ENCODE data around the gene NDUFS6. TPM values are rescaled to one million over a fixed set of nuclear protein-coding genes. Genes with fewer than 3 reads are reported as not detected.

Gene NDUFS6
- total RNA-seq: 10 to 100 TPM; 20.8 to 31.7 TPM

DNA sequence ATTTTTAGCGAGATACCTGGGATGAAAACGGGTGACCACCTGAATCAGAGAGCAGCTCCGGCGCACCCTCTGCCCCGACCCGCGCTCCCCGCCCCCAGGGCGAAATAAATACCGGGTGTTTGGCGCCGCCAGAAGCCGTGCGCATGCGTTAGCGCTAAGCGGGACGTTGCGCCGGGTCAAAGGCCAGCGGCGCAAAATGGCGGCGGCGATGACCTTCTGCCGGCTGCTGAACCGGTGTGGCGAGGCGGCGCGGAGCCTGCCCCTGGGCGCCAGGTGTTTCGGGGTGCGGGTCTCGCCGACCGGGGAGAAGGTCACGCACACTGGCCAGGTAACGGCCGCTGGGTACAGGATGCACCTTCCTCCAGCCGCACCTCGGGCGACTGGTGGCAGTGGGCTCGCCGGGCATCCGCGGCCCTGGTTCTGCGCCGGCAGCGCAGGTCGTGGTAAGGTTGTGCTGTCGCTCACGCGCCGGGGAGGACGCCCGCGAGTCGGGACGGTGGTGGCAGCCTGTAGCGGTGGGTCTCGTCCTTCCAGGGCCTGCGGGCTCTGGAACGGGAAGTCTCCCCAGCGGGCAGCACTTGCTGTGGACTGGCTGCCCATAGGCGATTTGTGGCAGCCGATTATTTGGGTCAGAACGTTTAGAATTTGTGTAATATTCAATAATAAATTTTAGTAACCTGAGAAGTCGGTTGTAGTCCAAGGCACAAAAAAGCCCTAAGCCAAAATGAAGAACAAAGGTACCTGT lies at the start of gene NDUFS6:
Gene NDUFS6 (plus strand): TSS at position 186 of the 745 bp plus-strand sequence. CDS start 11 bp downstream, at position 197.
- POLR2A ChIA-PET: interaction anchor here (0.7 to 1.5 kb wide), 2 partner anchors 9 to 36 kb away, joined by 3 to 5 read pairs; no protein-coding TSS in a partner anchor
- H3K27me3 Mint-ChIP-seq: no peaks in the 10 kb centered on the region
- peak within 1 kb of the TSS; percentile 99 for H3K27ac Mint-ChIP-seq
- H3K9me3 Mint-ChIP-seq: no peaks in the 10 kb centered on the region
- peak; percentile 83 for DNase-seq
- CTCF ChIA-PET: interaction anchor here (1.0 to 2.0 kb wide), 2 partner anchors 9 to 38 kb away, joined by 3 to 7 read pairs; no protein-coding TSS in a partner anchor
- H3K36me3 Mint-ChIP-seq (ENCODE audit: low read depth): peaks cover 47% of the 10 kb centered on the region
- peaks cover 52% of the 10 kb centered on the region for H3K4me1 Mint-ChIP-seq
- peak within 1 kb of the TSS; percentile 100 for H3K4me3 Mint-ChIP-seq

DNA sequence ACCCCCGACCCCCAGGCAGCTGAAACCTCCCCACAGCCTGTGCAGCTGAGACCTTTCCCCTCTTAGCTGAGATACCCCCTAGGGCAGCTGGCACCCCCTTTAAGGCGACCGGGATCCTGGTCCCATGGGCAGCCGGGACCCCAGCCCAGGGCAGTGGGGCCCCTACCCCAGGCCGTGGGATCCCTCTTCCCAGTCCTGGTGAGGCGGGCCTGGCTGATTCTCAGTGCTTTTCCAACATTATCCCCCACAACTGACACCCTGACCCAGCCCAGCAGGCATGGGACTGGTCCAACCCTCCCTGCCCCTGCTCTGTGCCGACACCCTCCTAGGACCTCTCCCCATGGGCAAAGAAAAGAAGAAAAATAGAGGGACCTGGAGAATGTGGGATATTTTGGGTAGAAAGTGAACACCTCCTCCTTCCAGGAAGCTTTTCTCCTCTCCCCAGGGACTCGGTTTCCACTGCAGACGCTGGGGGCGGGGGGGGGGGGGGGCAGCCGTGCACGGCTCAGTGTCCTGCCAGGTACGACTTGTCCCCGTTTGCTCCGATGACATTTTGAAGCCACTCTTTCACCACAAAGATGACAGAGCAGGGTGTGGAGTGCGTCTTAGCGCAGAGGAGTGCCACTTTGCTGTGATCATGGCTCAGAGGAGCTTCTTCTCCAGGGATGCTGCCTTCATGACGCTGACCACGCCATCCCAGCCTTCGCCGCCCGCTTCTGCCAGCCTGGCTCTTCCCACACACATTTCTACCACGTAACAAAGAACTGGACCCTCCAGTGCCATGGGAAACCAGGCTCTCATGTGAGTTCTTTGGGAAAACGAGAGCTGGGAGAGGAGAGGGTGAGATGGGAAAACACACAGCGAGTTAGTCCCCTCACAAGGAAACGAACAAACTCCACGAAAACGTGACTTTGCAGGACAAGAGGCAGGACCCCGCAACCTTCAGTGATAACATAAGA lies 49.1 kb upstream of the NDUFS6 start:
- Mint-ChIP-seq H3K9me3 (no peaks in the 10 kb centered on the region), H3K27ac (no peak overlapping the region), H3K4me1 (no peaks in the 10 kb centered on the region), H3K4me3 (no peak overlapping the region), H3K27me3 (no peaks in the 10 kb centered on the region), H3K36me3 (ENCODE audit: low read depth) (no peaks in the 10 kb centered on the region)
- no peak for DNase-seq
- CTCF ChIA-PET: interaction anchor here (1.4 kb wide), 1 partner anchor 48 kb away, joined by 3 read pairs; no protein-coding TSS in a partner anchor
- POLR2A ChIA-PET: no interaction called here

DNA sequence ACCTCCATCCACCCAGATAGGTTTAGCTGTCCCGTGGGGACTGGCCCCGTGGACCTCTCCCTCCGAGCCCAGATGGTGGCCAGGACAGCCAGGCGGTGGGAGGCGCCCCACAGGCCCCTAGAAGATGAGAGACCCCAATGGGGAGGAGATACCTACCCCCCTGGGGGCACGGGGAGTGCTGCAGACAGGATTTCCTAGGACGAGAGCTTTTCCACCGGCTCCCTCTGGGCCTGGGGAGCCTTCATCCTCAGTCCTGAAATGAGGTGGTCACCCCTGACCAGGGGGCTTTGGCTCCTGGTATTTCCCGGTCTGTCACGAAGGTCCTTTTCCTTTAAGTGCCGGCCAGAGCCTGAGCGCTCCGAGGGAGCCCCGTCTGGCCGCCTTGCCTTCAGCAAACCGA lies 48.3 kb upstream of the NDUFS6 start:
- H3K9me3 Mint-ChIP-seq: no peaks in the 10 kb centered on the region
- H3K27ac Mint-ChIP-seq: no peak overlapping the region
- no peaks in the 10 kb centered on the region for H3K36me3 Mint-ChIP-seq (ENCODE audit: low read depth)
- ChIA-PET CTCF (interaction anchor here (1.4 kb wide), 1 partner anchor 48 kb away, joined by 3 read pairs; no protein-coding TSS in a partner anchor), POLR2A (no interaction called here)
- no peak for DNase-seq
- H3K4me1 Mint-ChIP-seq: no peaks in the 10 kb centered on the region
- H3K4me3 Mint-ChIP-seq: no peak overlapping the region
- no peaks in the 10 kb centered on the region for H3K27me3 Mint-ChIP-seq

DNA sequence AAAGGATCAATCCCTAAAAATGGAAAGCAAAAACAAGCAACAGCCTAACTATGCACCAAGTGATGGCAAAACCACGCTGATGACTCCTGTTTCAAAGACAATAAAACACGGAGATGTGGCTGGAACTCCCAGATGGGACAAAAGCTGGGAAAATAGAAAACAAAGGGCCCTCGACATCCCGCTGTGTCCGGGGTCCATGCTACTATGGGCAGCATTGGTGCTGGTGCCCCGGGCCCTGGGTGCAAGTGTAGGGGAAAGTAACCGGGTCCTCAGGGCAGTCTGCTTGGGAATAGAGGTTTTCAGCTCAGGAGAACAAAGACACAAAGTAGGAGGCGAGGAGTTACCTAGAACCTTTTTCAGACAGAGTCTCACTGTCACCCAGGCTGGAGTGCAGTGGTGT lies 47.7 kb upstream of the NDUFS6 start:
- Mint-ChIP-seq H3K36me3 (ENCODE audit: low read depth) (no peaks in the 10 kb centered on the region), H3K4me3 (no peak overlapping the region), H3K27me3 (peaks cover under 1% of the 10 kb centered on the region), H3K27ac (no peak overlapping the region), H3K9me3 (peaks cover 5% of the 10 kb centered on the region), H3K4me1 (no peaks in the 10 kb centered on the region)
- POLR2A ChIA-PET: no interaction called here
- DNase-seq: no peak
- CTCF ChIA-PET: no interaction called here

DNA sequence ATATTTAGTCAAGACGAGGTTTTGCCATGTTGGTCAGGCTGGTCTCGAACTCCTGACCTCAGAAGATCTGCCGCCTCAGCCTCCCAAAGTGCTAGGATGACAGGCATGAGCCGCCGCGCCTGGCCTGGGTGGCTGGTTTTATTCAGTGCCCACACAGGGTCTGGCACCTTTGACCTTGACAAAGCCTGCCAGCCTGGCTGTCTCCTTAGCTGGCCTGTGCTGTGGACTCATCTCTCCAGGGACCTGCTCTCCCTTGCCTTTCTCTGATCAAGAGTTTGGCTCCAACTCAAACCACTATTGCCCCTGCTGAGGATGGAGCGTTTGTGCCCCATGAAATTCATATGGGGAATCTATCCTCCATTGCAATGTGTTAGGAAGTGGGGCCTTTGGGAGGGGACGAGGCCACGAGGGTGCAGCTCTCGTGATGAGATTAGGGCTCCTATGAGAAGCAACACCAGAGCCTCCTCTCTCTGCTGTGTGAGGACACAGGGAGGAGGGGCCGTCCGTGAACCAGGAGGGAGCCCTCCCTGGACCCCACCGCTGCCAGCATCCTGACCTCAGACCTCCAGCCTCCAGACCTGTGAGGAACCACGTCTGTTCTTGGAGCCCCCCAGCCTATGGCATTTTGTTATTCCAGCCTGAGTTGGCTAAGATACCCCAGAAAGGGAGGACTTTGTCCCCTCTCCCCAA lies 46.5 kb upstream of the NDUFS6 start:
- DNase-seq: no peak
- H3K9me3 Mint-ChIP-seq: peaks cover 7% of the 10 kb centered on the region
- ChIA-PET POLR2A (no interaction called here), CTCF (no interaction called here)
- no peaks in the 10 kb centered on the region for H3K36me3 Mint-ChIP-seq (ENCODE audit: low read depth)
- no peak overlapping the region for H3K27ac Mint-ChIP-seq
- peaks cover 3% of the 10 kb centered on the region for H3K27me3 Mint-ChIP-seq
- no peak overlapping the region for H3K4me3 Mint-ChIP-seq
- H3K4me1 Mint-ChIP-seq: no peaks in the 10 kb centered on the region

DNA sequence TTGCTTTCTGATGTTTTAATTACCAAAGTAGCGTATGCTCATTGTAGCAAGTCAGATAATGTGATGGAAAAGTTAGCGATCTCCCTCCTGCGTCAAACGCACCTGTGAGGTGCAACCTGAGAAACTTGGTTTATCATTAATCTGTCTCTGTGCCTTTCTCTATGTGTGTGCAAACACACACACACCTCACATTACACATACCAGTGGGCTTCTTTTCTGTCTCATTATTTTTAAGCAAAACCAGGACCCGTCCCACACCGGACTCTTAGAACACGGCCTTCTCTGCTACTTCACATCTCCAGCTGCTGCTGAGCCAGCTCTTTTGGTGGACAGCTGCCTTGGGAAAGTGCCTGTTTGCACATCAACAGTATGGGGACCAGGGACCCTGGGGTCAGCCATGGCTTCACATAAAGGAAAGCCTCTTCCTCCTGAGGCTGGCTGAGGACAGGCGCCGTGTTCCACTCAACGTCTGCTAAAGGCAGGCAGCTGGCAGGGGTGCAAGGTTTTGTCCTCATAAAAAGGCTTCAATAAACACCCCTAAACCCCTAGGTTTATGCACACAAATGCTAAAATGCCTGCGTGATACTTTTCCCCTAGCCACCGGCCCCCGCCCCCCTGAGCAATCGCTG lies 45.8 kb upstream of the NDUFS6 start:
- DNase-seq: no peak
- CTCF ChIA-PET: no interaction called here
- no peaks in the 10 kb centered on the region for H3K4me1 Mint-ChIP-seq
- peaks cover 7% of the 10 kb centered on the region for H3K9me3 Mint-ChIP-seq
- H3K27me3 Mint-ChIP-seq: peaks cover 3% of the 10 kb centered on the region
- no peaks in the 10 kb centered on the region for H3K36me3 Mint-ChIP-seq (ENCODE audit: low read depth)
- H3K4me3 Mint-ChIP-seq: no peak overlapping the region
- POLR2A ChIA-PET: no interaction called here
- no peak overlapping the region for H3K27ac Mint-ChIP-seq

DNA sequence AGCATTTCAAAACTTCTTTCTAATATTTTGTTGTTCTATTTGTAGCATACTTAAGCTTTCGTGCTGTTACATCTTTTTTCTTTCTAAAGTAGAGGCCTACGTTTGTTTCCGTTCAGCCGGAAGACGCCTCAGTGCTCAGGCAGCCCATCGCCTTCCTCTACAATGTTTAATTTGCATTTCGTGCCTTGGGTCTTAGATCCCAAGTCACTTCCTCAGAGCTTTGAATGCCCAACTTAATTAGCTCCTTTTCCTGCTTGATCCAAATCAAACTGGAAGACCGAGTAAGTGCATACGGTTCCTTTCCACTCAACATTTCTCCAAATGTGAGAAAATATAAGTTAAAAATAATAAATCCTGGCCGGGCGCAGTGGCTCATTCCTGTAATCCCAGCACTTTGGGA lies 44.7 kb upstream of the NDUFS6 start:
- H3K4me1 Mint-ChIP-seq: no peaks in the 10 kb centered on the region

DNA sequence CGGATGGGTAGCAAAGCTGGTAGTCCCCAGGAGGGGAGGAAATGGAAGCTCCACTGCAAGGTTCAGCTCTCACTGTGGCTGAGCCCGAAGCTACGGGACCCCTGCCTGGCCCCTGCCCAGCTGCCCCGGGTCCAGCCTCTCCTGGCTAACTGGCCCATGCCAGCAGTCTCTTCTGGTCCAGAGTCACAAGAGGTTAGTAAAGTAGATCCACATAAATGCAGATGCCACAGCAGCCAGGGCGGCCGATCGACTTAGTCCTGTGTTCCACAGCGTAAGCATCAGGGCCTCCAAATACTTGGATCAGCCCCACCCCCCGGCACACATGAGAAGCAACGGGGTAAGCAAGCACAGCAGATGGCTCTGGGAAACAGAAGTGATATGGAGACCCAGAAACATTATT lies 43.7 kb upstream of the NDUFS6 start:
- ChIA-PET CTCF (interaction anchor here (0.7 kb wide), 1 partner anchor 19 kb away, joined by 3 read pairs; no protein-coding TSS in a partner anchor), POLR2A (no interaction called here)
- Mint-ChIP-seq H3K27me3 (peaks cover 3% of the 10 kb centered on the region), H3K4me1 (no peaks in the 10 kb centered on the region), H3K9me3 (peaks cover 7% of the 10 kb centered on the region), H3K27ac (no peak overlapping the region), H3K4me3 (no peak overlapping the region), H3K36me3 (ENCODE audit: low read depth) (no peaks in the 10 kb centered on the region)
- DNase-seq: no peak

More for the DNA sequence above, 44.7 kb upstream of the NDUFS6 start:
- Mint-ChIP-seq H3K27ac (no peak overlapping the region), H3K27me3 (peaks cover 3% of the 10 kb centered on the region), H3K9me3 (peaks cover 7% of the 10 kb centered on the region), H3K4me3 (no peak overlapping the region), H3K36me3 (ENCODE audit: low read depth) (no peaks in the 10 kb centered on the region)
- CTCF ChIA-PET: no interaction called here
- POLR2A ChIA-PET: no interaction called here
- DNase-seq: no peak

DNA sequence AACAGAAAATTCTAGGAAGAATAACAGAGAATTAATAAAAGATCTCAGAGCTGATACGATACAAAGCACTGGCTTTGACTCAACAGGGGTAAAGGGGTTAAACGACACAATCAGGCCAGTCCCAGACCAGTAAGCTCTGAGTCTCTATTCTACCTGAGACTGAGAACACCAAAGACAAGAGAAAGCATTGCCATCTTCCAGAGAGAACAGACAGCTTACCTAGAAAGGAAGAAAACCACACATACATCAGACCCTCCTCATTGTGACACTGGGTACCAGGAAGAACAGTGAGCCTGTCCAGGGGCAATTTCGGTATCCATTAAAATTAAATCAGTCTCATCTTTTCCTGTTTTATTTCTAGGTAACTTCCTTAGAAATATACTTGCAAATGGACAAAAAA lies 42.6 kb upstream of the NDUFS6 start:
- no peaks in the 10 kb centered on the region for H3K4me1 Mint-ChIP-seq
- ChIA-PET CTCF (no interaction called here), POLR2A (no interaction called here)
- peaks cover 4% of the 10 kb centered on the region for H3K27me3 Mint-ChIP-seq
- no peaks in the 10 kb centered on the region for H3K36me3 Mint-ChIP-seq (ENCODE audit: low read depth)
- peaks cover 7% of the 10 kb centered on the region for H3K9me3 Mint-ChIP-seq
- no peak overlapping the region for H3K27ac Mint-ChIP-seq
- no peak overlapping the region for H3K4me3 Mint-ChIP-seq
- DNase-seq: no peak

DNA sequence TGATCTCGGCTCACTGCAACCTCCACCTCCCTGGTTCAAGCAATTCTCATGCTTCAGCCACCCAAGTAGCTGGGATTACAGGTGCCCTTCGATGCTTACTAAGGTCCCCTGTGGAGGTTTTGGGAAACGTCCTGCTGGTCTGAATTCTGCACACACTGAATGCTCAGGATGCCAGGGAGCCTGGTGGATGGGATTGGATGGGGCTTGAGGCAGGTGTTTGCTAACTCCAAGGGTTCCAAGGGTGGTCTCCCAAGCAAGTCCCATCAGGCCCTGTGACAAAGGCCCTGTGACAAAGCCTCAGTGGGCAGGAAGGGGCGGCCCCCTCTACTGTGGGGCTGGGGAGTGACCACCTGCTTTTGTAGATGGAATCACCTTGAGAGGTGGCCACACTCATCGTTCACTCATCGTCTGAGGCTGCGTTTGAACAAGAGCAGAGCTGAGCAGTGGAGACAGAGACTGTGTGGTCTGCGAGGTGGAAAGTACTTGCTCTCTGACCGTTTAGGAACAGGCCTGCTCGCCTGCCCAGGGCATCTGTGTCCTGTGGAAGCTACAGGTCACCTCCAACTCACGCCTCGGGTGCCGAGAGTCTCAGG lies 41.7 kb upstream of the NDUFS6 start:
- Mint-ChIP-seq H3K27ac (no peak overlapping the region), H3K4me3 (no peak overlapping the region), H3K36me3 (ENCODE audit: low read depth) (no peaks in the 10 kb centered on the region), H3K4me1 (no peaks in the 10 kb centered on the region), H3K27me3 (peaks cover 7% of the 10 kb centered on the region), H3K9me3 (peaks cover 7% of the 10 kb centered on the region)
- POLR2A ChIA-PET: no interaction called here
- CTCF ChIA-PET: interaction anchor here (0.8 kb wide), 1 partner anchor 14 kb away, joined by 3 read pairs; no protein-coding TSS in a partner anchor
- no peak for DNase-seq

DNA sequence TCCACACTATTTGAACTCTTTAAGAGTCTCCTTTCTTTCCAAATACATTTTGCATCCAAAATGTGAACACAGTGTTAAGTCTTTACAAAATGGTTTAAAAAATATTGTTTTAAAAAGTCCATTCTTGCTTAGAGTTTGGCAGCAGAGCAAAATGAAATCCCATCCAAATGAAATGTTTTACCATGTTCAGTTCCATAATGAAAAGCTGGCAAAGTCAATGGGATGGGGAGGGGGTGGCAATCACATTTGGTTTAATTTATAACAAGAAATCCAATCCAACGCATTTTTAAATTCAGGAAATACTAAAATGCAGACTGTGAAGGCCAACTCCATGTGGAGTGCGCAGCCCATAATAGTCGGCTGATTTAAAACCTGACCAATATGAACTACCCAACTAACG lies 41.0 kb upstream of the NDUFS6 start:
- Mint-ChIP-seq H3K36me3 (ENCODE audit: low read depth) (no peaks in the 10 kb centered on the region), H3K27ac (no peak overlapping the region), H3K27me3 (peaks cover 9% of the 10 kb centered on the region), H3K4me3 (no peak overlapping the region), H3K9me3 (peaks cover 7% of the 10 kb centered on the region), H3K4me1 (no peaks in the 10 kb centered on the region)
- no peak for DNase-seq
- POLR2A ChIA-PET: no interaction called here
- CTCF ChIA-PET: no interaction called here
